ENCODE measurements around the gene IFFO2.

The IFFO2 gene

GRCh38 chr1:18928406-18928805 is 28.1 kb downstream of the IFFO2 start:
- no peaks in the 10 kb centered on the region for H3K27me3 Mint-ChIP-seq (ENCODE audit: low read depth)
- peaks cover 70% of the 10 kb centered on the region for H3K4me1 Mint-ChIP-seq (ENCODE audit: low read depth)

DNA sequence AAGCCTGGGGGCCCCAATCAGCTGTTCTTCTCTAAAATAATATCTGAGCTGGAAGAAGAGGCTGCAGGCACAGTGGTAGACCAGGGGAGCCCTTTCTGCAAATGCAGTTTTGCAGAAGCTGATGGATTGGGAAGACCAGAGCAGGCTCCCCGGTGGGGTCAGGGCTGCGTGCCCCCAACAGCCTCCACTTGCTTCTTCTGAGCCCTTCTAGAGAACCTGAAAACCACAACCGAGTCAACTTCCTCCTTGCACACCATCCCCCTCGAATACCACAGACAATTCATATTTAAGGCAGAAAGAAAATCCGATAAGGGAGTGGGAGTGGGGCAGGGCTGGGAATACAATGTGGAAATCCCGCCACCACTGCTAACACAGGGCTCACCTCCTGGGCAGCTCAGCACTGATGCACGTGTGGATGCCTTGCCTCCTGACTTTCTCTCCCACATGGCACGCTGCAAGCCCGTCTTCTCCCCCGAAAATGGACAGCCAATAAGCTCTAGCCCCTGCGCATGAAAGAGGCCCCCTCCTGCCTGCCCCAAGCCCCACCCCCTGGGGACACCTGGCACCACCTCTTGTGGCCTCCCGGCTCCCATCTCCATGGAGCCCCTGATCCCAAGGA is 28.7 kb downstream of the IFFO2 start:
- Mint-ChIP-seq H3K36me3 (ENCODE audit: low read depth) (peaks cover 5% of the 10 kb centered on the region), H3K27ac (peak overlapping the region; percentile 98), H3K4me1 (ENCODE audit: low read depth) (peaks cover 76% of the 10 kb centered on the region), H3K9me3 (peaks cover 4% of the 10 kb centered on the region), H3K27me3 (ENCODE audit: low read depth) (no peaks in the 10 kb centered on the region), H3K4me3 (peak overlapping the region; percentile 87)
- peak; percentile 60 for DNase-seq (ENCODE audit: low spot score)

More at GRCh38 chr1:18928406-18928805, 28.1 kb downstream of the IFFO2 start:
- Mint-ChIP-seq H3K9me3 (peaks cover 4% of the 10 kb centered on the region), H3K27ac (peak overlapping the region; percentile 98), H3K36me3 (ENCODE audit: low read depth) (peaks cover 5% of the 10 kb centered on the region), H3K4me3 (peak overlapping the region; percentile 87)
- DNase-seq (ENCODE audit: low spot score): no peak

- peak overlapping the region; percentile 87 for H3K4me3 Mint-ChIP-seq
- DNase-seq (ENCODE audit: low spot score): no peak
- H3K4me1 Mint-ChIP-seq (ENCODE audit: low read depth): peaks cover 72% of the 10 kb centered on the region
- no peaks in the 10 kb centered on the region for H3K27me3 Mint-ChIP-seq (ENCODE audit: low read depth)
- H3K36me3 Mint-ChIP-seq (ENCODE audit: low read depth): peaks cover 5% of the 10 kb centered on the region
- peak overlapping the region; percentile 98 for H3K27ac Mint-ChIP-seq
- H3K9me3 Mint-ChIP-seq: peaks cover 4% of the 10 kb centered on the region
These were observed 29.3 kb downstream of the IFFO2 start for GRCh38 chr1:18927082-18927653.

- H3K9me3 Mint-ChIP-seq: peaks cover 4% of the 10 kb centered on the region
- peaks cover 4% of the 10 kb centered on the region for H3K36me3 Mint-ChIP-seq (ENCODE audit: low read depth)
- peaks cover 66% of the 10 kb centered on the region for H3K4me1 Mint-ChIP-seq (ENCODE audit: low read depth)
- H3K27ac Mint-ChIP-seq: peak overlapping the region; percentile 98
- H3K4me3 Mint-ChIP-seq: peak overlapping the region; percentile 87
- DNase-seq (ENCODE audit: low spot score): peak; percentile 89
- H3K27me3 Mint-ChIP-seq (ENCODE audit: low read depth): no peaks in the 10 kb centered on the region
These were observed 30.0 kb downstream of the IFFO2 start for GRCh38 chr1:18926315-18927081.

DNA sequence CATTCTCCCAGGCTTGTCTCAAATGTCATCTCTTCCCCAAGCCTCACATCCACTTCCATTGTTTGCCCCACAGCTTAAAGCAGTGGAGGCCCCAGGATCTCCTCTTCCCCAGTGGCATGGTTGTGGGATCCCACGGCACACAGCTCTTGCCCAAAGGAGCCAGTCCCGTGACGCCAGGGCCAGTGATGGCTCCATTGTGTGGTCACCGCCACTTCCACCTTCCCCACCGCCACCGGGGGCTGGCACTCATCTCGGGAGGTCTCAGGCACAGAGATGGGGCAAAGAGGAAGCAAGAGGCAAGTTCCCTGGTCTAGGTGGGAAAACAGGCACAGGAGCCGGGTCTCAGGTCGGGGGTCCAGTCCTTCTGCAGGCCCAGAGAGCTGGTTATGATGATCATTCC is 31.2 kb downstream of the IFFO2 start:
- no peak for DNase-seq (ENCODE audit: low spot score)
- Mint-ChIP-seq H3K9me3 (peaks cover 4% of the 10 kb centered on the region), H3K27ac (peak overlapping the region; percentile 88), H3K27me3 (ENCODE audit: low read depth) (no peaks in the 10 kb centered on the region), H3K36me3 (ENCODE audit: low read depth) (peaks cover 2% of the 10 kb centered on the region), H3K4me3 (peak overlapping the region; percentile 61), H3K4me1 (ENCODE audit: low read depth) (peaks cover 59% of the 10 kb centered on the region)

- Mint-ChIP-seq H3K36me3 (ENCODE audit: low read depth) (peaks cover 3% of the 10 kb centered on the region), H3K27me3 (ENCODE audit: low read depth) (no peaks in the 10 kb centered on the region), H3K4me3 (peak overlapping the region; percentile 69), H3K27ac (peak overlapping the region; percentile 75), H3K9me3 (peaks cover 4% of the 10 kb centered on the region), H3K4me1 (ENCODE audit: low read depth) (peaks cover 52% of the 10 kb centered on the region)
- no peak for DNase-seq (ENCODE audit: low spot score)
These were observed 32.2 kb downstream of the IFFO2 start for GRCh38 chr1:18924221-18924691.

DNA sequence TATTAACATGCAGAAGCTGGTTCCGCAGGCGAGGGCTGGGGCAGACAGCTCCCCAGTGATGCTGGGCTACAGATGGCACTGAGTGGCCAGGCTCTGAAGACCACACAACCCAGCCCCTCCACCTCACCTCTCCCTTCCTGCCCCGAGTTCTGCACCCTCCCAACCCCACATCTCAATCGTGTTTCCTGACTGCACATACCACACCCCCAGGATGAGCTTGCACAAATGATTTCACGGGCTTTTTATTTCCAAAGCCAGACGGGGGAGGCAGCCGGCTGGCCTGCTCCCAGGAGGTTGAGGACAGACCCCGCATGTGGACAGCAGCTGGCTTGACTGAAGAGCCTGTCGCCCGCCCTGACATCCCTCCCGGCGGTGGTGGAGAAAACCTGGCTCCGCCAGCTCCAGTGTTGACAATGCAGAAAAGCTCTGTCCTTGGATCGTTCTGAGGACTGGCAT is 32.7 kb downstream of the IFFO2 start:
- Mint-ChIP-seq H3K27me3 (ENCODE audit: low read depth) (no peaks in the 10 kb centered on the region), H3K27ac (peak overlapping the region; percentile 80), H3K4me1 (ENCODE audit: low read depth) (peaks cover 49% of the 10 kb centered on the region), H3K4me3 (peak overlapping the region; percentile 69), H3K9me3 (peaks cover 4% of the 10 kb centered on the region), H3K36me3 (ENCODE audit: low read depth) (peaks cover 3% of the 10 kb centered on the region)
- no peak for DNase-seq (ENCODE audit: low spot score)

GRCh38 chr1:18922848-18923755 is 33.4 kb downstream of the IFFO2 start:
- H3K27me3 Mint-ChIP-seq (ENCODE audit: low read depth): no peaks in the 10 kb centered on the region
- peak overlapping the region; percentile 80 for H3K27ac Mint-ChIP-seq
- H3K9me3 Mint-ChIP-seq: peaks cover 4% of the 10 kb centered on the region
- no peak for DNase-seq (ENCODE audit: low spot score)
- H3K36me3 Mint-ChIP-seq (ENCODE audit: low read depth): peaks cover 5% of the 10 kb centered on the region
- peaks cover 42% of the 10 kb centered on the region for H3K4me1 Mint-ChIP-seq (ENCODE audit: low read depth)
- peak overlapping the region; percentile 69 for H3K4me3 Mint-ChIP-seq

- H3K4me1 Mint-ChIP-seq (ENCODE audit: low read depth): peaks cover 36% of the 10 kb centered on the region
- H3K4me3 Mint-ChIP-seq: no peak overlapping the region
- H3K36me3 Mint-ChIP-seq (ENCODE audit: low read depth): peaks cover 6% of the 10 kb centered on the region
- H3K27me3 Mint-ChIP-seq (ENCODE audit: low read depth): no peaks in the 10 kb centered on the region
- no peak overlapping the region for H3K27ac Mint-ChIP-seq
- DNase-seq (ENCODE audit: low spot score): no peak
- peaks cover 4% of the 10 kb centered on the region for H3K9me3 Mint-ChIP-seq
These were observed 34.2 kb downstream of the IFFO2 start for GRCh38 chr1:18922319-18922726.

DNA sequence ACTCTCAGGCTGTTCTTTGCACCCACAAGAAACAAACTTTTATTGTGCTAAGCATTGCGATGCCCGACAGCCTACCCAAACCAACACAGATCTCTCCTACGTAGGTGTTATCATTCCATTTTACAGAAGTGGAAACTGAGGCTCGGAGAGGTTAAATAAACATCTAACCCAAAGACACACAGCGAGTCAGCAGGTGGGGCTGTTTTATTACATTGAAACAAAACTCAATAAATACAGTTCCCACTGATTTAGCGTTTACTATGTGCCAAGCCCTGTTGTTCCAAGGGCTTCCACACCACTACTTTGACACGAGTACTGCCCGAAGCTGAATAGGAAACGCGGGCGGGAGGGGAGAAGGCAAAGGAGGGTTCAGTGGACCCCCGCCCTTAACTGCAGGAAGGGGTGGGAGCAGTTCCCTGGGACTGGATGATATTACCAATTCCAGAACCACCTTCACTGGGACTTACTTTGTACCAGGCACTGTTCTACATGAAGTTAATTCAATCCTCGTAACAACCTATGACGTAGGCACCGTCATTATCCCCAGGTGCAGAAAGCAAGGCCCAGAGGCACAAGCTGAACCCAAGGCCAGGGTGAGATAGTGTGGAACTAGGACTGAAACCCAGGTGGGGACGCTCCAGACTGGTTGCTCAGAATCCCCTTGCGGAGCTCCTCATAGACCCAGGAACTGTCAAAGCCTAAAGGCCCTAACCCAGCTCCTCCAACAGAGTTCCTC is 34.8 kb downstream of the IFFO2 start:
- Mint-ChIP-seq H3K36me3 (ENCODE audit: low read depth) (peaks cover 9% of the 10 kb centered on the region), H3K27ac (no peak overlapping the region), H3K4me1 (ENCODE audit: low read depth) (peaks cover 31% of the 10 kb centered on the region), H3K9me3 (peaks cover 4% of the 10 kb centered on the region), H3K4me3 (no peak overlapping the region), H3K27me3 (ENCODE audit: low read depth) (no peaks in the 10 kb centered on the region)
- DNase-seq (ENCODE audit: low spot score): no peak

DNA sequence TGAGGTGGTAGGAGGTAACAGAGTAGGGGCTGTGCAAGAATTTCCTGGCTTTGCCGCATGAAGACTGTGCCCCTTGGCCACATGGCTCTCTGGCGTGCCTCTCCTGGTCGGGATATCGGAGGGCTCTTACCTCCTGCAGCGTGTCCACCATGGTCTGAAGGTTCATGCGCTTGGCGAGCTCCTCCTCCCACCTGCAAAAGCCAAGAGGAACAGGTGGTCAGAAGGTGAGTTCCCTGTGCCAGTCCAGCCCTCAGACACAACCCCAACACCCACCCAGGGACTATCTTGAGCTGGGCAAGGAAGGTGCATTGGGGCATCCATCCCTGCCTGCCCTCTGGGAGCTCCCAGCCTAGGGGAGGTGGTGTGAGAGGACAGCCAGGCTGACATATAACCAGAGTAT is 35.5 kb downstream of the IFFO2 start:
- Mint-ChIP-seq H3K4me3 (no peak overlapping the region), H3K9me3 (peaks cover 4% of the 10 kb centered on the region), H3K27me3 (ENCODE audit: low read depth) (no peaks in the 10 kb centered on the region), H3K27ac (no peak overlapping the region), H3K36me3 (ENCODE audit: low read depth) (peaks cover 9% of the 10 kb centered on the region), H3K4me1 (ENCODE audit: low read depth) (peaks cover 27% of the 10 kb centered on the region)
- DNase-seq (ENCODE audit: low spot score): no peak

DNA sequence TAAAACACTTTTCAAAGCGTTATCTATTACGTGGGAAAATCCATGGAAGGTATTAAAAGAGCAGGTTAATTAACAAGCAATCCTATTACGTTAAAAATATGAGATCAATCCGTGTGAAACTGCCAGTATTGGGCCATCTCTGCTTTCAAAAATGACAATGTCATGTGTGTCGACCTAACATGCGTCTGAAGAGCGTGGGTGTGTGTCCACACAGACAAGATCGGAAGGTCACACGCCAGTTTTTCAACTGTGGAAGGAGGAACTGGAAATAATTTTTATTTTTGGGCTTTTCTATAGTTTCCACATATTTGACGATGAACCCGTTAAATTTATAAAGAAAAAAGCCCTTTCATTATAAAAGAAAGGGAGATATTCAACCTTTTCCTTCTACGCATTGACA is 36.5 kb downstream of the IFFO2 start:
- Mint-ChIP-seq H3K4me3 (no peak overlapping the region), H3K36me3 (ENCODE audit: low read depth) (peaks cover 8% of the 10 kb centered on the region), H3K27ac (no peak overlapping the region), H3K9me3 (no peaks in the 10 kb centered on the region), H3K27me3 (ENCODE audit: low read depth) (no peaks in the 10 kb centered on the region), H3K4me1 (ENCODE audit: low read depth) (peaks cover 21% of the 10 kb centered on the region)
- no peak for DNase-seq (ENCODE audit: low spot score)

All from T-helper 2 cell treated with Interferon-gamma antibody and Interleukin-4, amounts not matched to agents 5 μg/mL and 100 μg/mL, for 36 hours (primary cell).